HL-60 (cell line): ENCODE results near the gene OR1S1.
"Not testable (repeated sequence)": the region's sequence is repeated elsewhere in the genome, so short reads cannot be mapped to it uniquely, and the experiment has no call there.

ENCODE experiments used
- DNase-seq, 2 experiments: peaks; one replicate each; pipeline ENCODE4 v3.0.0-alpha.2; 2010 to 2020; ENCODE audit warnings: low read depth in 1 of 2, low spot score in 1 of 2
- H3K27ac ChIP-seq: fragments of 250-450 bp; sonication (Bioruptor Pico); replicated peaks from 2 replicates; pipeline ENCODE4 v1.5.1; 2020; ENCODE audit warnings: mild to moderate bottlenecking, moderate library complexity
- H3K27me3 ChIP-seq: fragments of 250-450 bp; sonication (Bioruptor Pico); 2 replicates; pipeline ENCODE4 v1.5.1; 2021; ENCODE audit warnings: mild to moderate bottlenecking, moderate library complexity; ENCODE audit not compliant: insufficient read depth, poor library complexity, severe bottlenecking
- H3K4me3 ChIP-seq: replicated peaks from 2 replicates; pipeline ENCODE4 v1.5.1; 2011; ENCODE audit warnings: mild to moderate bottlenecking, control low read depth, low read length; ENCODE audit not compliant: insufficient read depth
- CTCF ChIP-seq: IDR thresholded peaks from one replicate; pipeline ENCODE4 v1.5.1; 2011; ENCODE audit warnings: low read length, control low read depth, inconsistent platforms; ENCODE audit not compliant: insufficient read depth
- GABPA ChIP-seq: IDR thresholded peaks from 2 replicates; pipeline ENCODE4 v1.6.1; 2012; ENCODE audit warnings: low read depth
- POLR2AphosphoS5 ChIP-seq: IDR thresholded peaks from 2 replicates; pipeline ENCODE4 v1.6.1; 2012; ENCODE audit warnings: low read depth
- REST ChIP-seq: IDR thresholded peaks from 2 replicates; pipeline ENCODE4 v1.6.1; 2012; ENCODE audit warnings: low read depth; ENCODE audit not compliant: insufficient replicate concordance
- SPI1 ChIP-seq: IDR thresholded peaks from 2 replicates; pipeline ENCODE4 v1.6.1; 2012; ENCODE audit warnings: low read depth, mild to moderate bottlenecking, borderline replicate concordance
- long read RNA-seq: library from polyadenylated mRNA; unstranded; transcript quantifications from one replicate; pipeline ENCODE4 v2.0.0, GENCODE V29; 2020

The OR1S1 gene
- long read RNA-seq: 0 reads

GRCh38 chr11:58212420-58212819 lies at the start of gene OR1S1:
Gene OR1S1 (plus strand): TSS chr11:58212720.
- H3K27ac ChIP-seq, DNase-seq, H3K27me3 ChIP-seq, H3K4me3 ChIP-seq: not testable (repeated sequence)

- no peak overlapping the region for H3K27ac ChIP-seq
- no peak overlapping the region for H3K4me3 ChIP-seq
- TF ChIP-seq REST (no peak), CTCF (no peak), POLR2AphosphoS5 (no peak), SPI1 (no peak), GABPA (no peak)
- no peak for DNase-seq
- H3K27me3 ChIP-seq: no peaks in the 10 kb centered on the region
Measured at GRCh38 chr11:58164389-58164788, 48.1 kb upstream of the OR1S1 start.

GRCh38 chr11:58164990-58165389 lies 47.5 kb upstream of the OR1S1 start:
- no peak overlapping the region for H3K4me3 ChIP-seq
- TF ChIP-seq SPI1 (no peak), REST (no peak), GABPA (no peak), CTCF (no peak), POLR2AphosphoS5 (no peak)
- H3K27me3 ChIP-seq: no peaks in the 10 kb centered on the region
- no peak overlapping the region for H3K27ac ChIP-seq
- no peak for DNase-seq

GRCh38 chr11:58165504-58166106 lies 46.9 kb upstream of the OR1S1 start:
- Histone ChIP-seq H3K27me3 (no peaks in the 10 kb centered on the region), H3K27ac (no peak overlapping the region), H3K4me3 (no peak overlapping the region)
- no peak for DNase-seq
- no peak for TF ChIP-seq POLR2AphosphoS5
- no peak for TF ChIP-seq SPI1
- no peak for TF ChIP-seq CTCF
- TF ChIP-seq GABPA: no peak
- TF ChIP-seq REST: no peak
